HG03460 (cell line): ENCODE results near the gene FKBP4.

ENCODE experiments used
- ATAC-seq: cut with Tn5 transposase; IDR thresholded peaks from one replicate; pipeline ENCODE4 v1.9.1; 2021; ENCODE audit not compliant: unreplicated experiment

The FKBP4 gene

GRCh38 chr12:2844786-2845185 is 50.0 kb downstream of the FKBP4 start:
- ATAC-seq = no peak

GRCh38 chr12:2845280-2845679 is 50.5 kb downstream of the FKBP4 start:
- ATAC-seq = no peak

- no peak for ATAC-seq
Measured at GRCh38 chr12:2851931-2852330, 57.2 kb downstream of the FKBP4 start.

GRCh38 chr12:2853626-2854025 is 58.9 kb downstream of the FKBP4 start:
- no peak for ATAC-seq
